GM18873 (cell line): ENCODE measurements around the gene DAAM1.

Source experiments
- ATAC-seq: cut with Tn5 transposase; IDR thresholded peaks from one replicate; pipeline ENCODE4 v1.9.1; 2021; ENCODE audit warnings: mild to moderate bottlenecking, moderate library complexity, moderate number of reproducible peaks; ENCODE audit not compliant: unreplicated experiment, low FRiP score

DAAM1 gene

DNA sequence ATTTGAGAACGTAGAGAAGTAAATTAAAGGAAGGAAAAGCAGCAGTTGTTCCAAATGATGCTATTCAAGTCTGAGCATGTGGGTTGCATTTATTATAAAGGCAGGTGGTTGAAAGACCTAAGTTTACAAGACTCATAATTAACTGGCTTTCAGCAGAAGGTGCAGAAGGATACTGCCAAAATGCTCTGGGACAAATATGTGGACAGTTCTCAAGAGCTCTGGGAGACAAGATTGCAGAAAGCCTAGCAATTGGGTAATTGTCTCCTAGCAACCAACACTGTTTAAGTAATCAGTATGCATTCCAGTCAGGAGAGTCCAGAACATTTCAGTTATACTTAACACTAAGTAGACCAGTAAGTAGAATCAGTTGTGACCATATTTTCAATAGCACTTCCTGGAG is 145.2 kb downstream of the DAAM1 start:
- ATAC-seq = no peak

DNA sequence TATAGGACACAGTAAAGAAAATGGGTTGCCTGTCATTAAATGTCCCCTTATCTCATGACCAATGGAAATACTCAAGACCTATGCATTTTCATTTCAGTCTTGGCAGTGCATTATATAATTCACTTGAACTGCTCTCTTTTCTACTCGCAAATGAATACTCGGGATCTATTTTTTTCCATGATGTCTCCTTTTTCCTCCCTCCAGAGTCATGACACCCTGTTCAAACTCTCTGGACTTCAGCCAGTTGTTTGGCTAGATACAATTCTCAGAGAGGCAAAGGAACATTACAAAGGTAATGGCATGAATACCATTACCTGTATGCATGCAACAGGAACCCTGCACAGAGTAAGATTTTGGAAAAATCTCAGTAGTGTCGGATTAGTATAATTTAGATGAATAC is 145.8 kb downstream of the DAAM1 start:
- no peak for ATAC-seq

DNA sequence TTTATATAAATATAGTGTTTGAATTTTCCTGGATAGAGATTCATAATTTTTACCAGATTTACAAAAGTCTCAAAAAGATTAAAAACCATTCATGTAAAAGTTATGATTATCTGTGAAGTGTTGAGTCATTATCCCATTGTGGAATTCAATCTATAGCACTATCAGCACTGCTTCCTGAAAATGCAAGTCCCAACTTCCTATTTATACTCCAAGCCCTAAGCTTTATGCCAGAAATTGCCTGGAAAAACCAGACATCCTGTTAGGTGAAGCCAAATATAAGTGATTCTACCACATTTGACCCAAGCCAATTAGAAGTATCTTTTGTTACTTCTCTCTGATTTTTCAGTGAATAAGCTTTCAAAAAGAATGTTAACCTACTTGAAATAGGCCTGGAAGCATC is 147.6 kb downstream of the DAAM1 start:
- no peak for ATAC-seq

GRCh38 chr14:59336706-59337105 is 148.2 kb downstream of the DAAM1 start:
- no peak for ATAC-seq

DNA sequence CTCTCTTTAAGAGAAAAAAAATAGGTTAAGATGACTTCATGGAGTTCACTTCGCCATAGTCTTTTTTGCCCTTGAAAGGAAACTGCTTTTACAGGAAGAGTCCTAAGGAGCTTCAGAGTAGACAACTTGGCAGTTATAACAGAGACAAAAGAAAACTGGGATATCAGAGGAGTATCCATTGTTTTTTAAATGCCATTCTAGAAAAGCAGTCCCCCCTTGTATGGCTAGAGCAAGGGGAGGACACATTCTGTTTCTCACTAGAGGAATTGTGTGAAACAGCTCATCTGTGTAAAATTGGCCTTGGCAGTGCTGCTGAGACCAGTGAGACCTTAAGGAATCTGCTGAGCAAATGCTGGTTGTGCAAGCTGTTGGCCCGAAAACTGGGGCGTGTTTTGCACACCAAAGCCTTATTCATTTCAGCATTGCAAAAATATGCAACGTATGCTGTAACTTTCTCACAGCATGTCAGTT is 148.7 kb downstream of the DAAM1 start:
- no peak for ATAC-seq

GRCh38 chr14:59338761-59339160 is 150.3 kb downstream of the DAAM1 start:
- ATAC-seq = no peak

DNA sequence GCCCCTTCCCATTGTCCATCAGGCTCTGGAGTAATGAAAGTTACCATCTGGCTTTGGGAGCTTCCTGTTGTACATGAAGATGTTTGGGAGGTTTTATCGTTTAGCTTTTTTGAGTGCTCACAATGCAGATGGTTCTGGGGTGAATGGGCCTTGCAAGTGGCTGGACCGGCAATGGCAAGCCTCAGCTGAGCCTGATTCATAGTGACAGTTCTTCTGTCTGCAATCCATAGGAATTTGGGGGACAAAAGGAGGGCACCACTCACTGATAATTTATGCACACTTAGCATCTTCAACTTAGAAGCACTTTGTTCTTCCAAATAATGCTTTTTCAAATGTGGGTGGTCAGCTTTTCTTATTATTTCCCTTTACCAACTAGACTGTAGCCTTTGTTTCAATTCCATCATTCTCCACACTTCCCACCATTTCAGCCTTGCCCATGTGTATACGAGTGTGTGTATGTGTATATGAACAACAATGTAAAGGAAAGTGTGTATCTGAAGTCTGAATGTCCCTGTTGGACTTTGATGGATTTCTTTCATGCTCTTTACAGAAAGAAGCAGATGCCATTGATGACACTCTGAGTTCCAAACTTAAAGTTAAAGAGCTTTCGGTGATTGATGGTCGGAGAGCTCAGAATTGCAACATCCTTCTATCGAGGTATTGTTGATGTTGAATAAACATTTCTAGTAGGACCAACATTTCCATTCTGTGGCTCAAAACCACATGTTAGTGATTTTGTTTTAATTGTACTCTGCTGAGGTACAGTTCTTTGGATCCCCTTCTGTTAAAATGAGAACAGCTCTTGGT is 151.3 kb downstream of the DAAM1 start:
- no peak for ATAC-seq

DNA sequence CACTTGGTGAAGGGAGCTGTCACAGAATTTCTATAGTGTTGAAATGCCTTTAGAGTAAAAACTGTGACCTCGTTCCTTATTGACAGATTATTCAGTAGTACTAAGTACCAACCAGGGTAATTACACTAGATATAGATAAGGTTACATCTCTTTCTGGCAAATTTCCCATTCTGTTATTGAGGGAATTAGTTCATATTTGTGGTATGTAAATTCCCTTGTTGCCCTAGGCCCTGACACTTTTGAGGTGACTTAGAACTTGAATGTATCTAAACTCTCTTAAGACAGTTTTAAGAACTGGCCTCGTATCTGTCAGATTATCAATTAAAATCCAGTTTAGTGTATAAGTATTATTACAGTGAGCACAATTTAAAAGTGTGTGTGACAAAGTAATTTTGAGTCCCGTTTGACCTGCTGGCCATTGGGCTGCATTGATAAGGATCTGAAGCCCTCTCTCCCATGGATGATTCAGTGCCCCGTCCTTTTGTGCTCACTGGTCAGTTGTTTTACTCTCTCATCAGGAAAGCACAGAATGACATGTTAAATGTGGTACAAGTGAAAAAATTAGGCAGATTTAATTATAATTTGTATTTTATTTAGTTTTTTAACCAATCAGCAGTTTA is 153.5 kb downstream of the DAAM1 start:
- ATAC-seq = no peak

- ATAC-seq = no peak
These were observed 154.3 kb downstream of the DAAM1 start for GRCh38 chr14:59342516-59343484.

- ATAC-seq = no peak
These were observed 155.1 kb downstream of the DAAM1 start for GRCh38 chr14:59343585-59343984.

GRCh38 chr14:59344016-59344415 is 155.5 kb downstream of the DAAM1 start:
- no peak for ATAC-seq

DNA sequence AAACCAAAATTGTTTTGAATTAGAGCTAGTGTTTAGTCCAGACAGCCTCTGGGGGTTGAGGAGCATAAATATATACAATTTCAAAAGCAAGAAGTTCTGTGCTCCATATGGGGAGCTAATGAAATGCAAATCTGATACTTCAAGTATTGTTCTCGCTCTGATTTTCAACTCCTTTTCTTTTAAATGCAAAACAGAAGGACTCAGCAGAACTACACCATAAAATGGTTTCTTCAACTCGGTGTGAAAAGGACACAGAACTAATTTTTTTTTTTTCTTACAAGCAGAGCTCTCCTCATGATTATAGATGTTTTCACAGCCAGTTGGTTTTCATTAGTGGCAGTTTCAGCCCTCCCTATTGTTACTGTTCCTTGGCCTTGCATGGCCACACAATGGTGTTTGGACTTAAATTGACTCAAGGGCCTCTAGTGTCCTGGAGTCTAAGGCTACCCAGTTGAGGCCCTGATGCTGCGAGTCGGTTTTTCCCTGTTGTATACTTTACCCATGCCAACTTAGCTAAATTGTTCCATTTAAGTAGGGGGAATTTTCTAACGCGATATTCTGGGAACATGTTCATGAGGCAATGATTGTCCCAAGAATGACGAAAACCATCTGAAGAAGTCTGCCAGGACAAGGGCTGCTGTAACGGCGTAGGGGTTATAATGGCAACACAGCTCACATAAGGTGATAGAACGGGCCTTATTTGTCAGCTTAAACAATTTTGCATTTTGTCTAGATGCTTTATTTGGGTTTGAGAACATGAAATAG is 156.4 kb downstream of the DAAM1 start:
- ATAC-seq = no peak

- ATAC-seq = no peak
These were observed 157.9 kb downstream of the DAAM1 start for GRCh38 chr14:59346329-59346728.

DNA sequence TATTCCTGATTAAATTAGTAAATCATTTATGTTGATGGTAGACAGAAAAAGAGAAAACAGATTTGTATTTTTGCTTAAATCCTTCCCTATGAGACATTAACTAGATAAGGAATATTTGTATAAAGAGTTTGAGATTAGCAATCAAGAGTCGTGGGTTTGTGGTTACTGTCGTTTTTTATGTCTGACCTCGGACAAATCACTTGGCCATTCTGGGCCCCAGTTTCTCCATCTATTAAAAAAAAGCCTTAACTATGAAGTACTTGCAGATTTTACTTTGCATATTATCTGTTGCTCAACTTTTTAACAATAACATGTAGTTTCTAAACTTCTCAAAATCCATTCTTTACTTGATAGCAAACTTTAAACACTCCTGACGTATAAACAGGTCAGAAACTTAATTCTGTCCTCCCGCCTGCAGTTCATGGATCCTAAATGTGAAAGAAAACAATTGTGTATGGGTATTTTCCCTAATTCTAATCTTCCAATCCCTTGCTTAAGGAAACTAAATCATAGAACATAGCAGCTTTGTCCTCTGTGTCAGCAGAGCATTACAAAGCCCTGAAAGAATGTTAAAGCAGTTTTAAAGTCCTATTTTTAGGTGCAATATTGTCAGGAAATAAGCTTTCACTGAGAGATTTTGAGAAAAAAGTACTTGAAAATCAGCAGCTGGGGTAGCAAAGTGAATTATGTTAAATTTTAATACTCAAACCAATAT is 158.5 kb downstream of the DAAM1 start:
- no peak for ATAC-seq

GRCh38 chr14:59347511-59347900 is 159.0 kb downstream of the DAAM1 start:
- no peak for ATAC-seq

DNA sequence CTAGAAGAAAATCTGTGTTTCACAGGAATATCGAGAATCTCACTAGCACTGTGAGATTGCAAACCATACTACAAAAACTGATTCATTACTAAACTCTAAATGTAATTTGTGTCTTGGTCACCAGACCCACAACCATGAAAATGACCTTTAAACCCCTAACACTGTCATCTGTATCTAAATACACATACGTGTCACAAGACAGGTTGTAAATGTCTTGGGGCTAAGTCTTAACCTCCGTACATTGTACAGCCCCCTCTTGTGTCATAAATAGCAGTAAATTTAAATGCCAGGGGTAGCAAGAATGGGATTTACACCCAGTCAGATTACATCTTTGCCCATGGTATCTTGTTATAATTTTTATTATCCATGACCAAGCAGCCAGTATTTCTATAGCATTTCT is 159.4 kb downstream of the DAAM1 start:
- ATAC-seq = no peak

DNA sequence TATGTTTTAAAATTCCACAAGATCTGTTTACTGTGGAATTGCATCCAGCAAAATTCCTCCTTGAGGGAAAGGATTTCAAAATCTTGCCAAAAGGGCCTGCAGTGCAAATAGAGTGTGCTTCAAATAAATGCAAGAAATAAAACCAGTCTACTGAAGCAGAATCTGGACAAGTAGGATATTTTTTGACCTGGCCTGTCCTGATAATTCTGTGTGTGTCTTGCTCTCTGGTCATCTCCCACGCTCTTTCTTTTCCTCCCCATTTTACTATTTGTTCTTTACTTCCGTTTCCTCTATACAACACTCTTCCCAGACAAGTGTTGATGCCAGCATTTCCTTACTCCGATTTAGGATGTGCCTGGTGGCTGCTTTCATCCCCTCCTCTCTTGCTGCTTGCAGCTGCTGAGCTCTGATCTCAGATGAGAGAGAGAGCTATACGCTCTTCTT is 160.8 kb downstream of the DAAM1 start:
- ATAC-seq = no peak

DNA sequence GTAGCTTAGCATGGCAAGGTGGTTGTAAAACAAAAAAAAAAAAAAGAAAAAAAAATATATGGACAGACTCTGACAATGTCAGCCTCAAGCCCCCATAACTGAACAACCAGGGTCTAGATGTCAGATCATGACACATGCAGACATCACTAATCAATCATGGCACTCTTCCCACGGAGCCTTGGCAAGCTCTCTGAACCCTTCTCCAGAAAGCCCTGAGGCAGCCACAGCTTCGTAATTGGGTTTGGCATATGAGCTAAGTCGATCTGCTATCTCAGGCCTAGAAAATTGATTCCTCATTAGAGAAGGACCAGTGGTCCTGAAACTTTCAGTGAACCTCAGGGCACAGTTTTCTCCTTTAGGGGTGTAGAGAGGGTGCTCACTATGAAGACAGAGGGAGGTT is 164.5 kb downstream of the DAAM1 start:
- ATAC-seq = no peak

GRCh38 chr14:59354666-59355065 is 166.2 kb downstream of the DAAM1 start:
- ATAC-seq = no peak

GRCh38 chr14:59355091-59355490 is 166.6 kb downstream of the DAAM1 start:
- ATAC-seq = no peak
